PFSK-1 (cell line): Measurements from ENCODE around the gene CNN2.

Source experiments
- FOXP2 ChIP-seq: optimal IDR thresholded peaks from 2 replicates; pipeline ENCODE3; 2011; ENCODE audit warnings: borderline replicate concordance, control low read depth, inconsistent platforms; ENCODE audit not compliant: insufficient read depth; ENCODE audit errors: extremely low read length, extremely low read depth
- POLR2AphosphoS5 ChIP-seq: IDR thresholded peaks from 2 replicates; pipeline ENCODE4 v1.6.1; 2012; ENCODE audit warnings: low read depth, mild to moderate bottlenecking, control low read depth, low read length, moderate library complexity
- REST ChIP-seq, 2 experiments: IDR thresholded peaks; 2 replicates each; pipeline versions ENCODE4 v1.6.1 to v1.8.0; 2011 to 2012; ENCODE audit warnings: low read depth in 2 of 2, low read length in 2 of 2, control low read depth in 1 of 2, inconsistent platforms in 1 of 2, mild to moderate bottlenecking in 1 of 2, moderate library complexity in 1 of 2; ENCODE audit not compliant: insufficient read depth in 1 of 2
- SIN3A ChIP-seq: IDR thresholded peaks from 2 replicates; pipeline ENCODE4 v1.6.1; 2012; ENCODE audit warnings: mild to moderate bottlenecking, low read length, moderate library complexity, borderline replicate concordance; ENCODE audit not compliant: insufficient read depth
- TAF1 ChIP-seq: IDR thresholded peaks from 2 replicates; pipeline ENCODE4 v1.6.1; 2012; ENCODE audit warnings: low read length, control low read depth, borderline replicate concordance; ENCODE audit not compliant: insufficient read depth

GRCh38 chr19:1057176-1057855, 30.9 kb downstream of the CNN2 start:
- TF ChIP-seq POLR2AphosphoS5 (no peak), TAF1 (no peak), REST (IDR thresholded peaks at IDR 0.05; ENCODE audit: insufficient read depth in 1 of 2, low read depth in 2 of 2, low read length in 2 of 2) (no peak), SIN3A (no peak), FOXP2 (no peak)
